Right atrium auricular region (tissue), 2 donors: ENCODE measurements around the gene BZW2. TPM values are rescaled to one million over a fixed set of nuclear protein-coding genes. Genes with fewer than 3 reads are reported as not detected.

Source experiments
- DNase-seq: peaks from one replicate; pipeline ENCODE4 v3.0.0-alpha.2; 2019; ENCODE audit warnings: low spot score
- H3K27ac ChIP-seq, 2 donors: fragments of 200-600 bp; sonication (generic); 1 replicate in 1 of 2; 2 replicates in 1 of 2; pipeline ENCODE4 v1.5.1; 2016 to 2019
- H3K27me3 ChIP-seq, 2 donors: fragments of 200-600 bp; sonication (generic); one replicate each; pipeline versions ENCODE4 v1.5.1 to v1.6.0; 2017 to 2019
- H3K36me3 ChIP-seq: fragments of 200-600 bp; sonication (generic); one replicate; pipeline ENCODE4 v1.5.1; 2016
- H3K4me1 ChIP-seq, 2 donors: fragments of 200-600 bp; sonication (generic); one replicate each; pipeline versions ENCODE4 v1.5.1 to v1.6.0; 2017 to 2019
- H3K4me3 ChIP-seq, 2 donors: fragments of 200-600 bp; sonication (generic); 1 replicate in 1 of 2; 2 replicates in 1 of 2; pipeline ENCODE4 v1.5.1; 2017 to 2019; ENCODE audit warnings: mild to moderate bottlenecking in 1 of 2, moderate library complexity in 1 of 2
- H3K9me3 ChIP-seq, 2 donors: fragments of 200-600 bp; sonication (generic); one replicate each; pipeline ENCODE4 v1.5.1; 2019
- total RNA-seq, 2 donors: library from RNA; depleted of rRNA; stranded (reverse); fragments of >200 nt; gene quantifications; one replicate each; pipeline ENCODE4 v1.1.0, GENCODE V29; 2016
- TF ChIP-seq, protein P1 (sequence below), 2 donors: fragments of 200-600 bp; sonication (generic); IDR thresholded peaks; one replicate each; pipeline ENCODE4 v1.5.1; 2019; ENCODE audit warnings: antibody characterized with exemption in 2 of 2

BZW2 gene
- total RNA-seq, 2 donors from 2014 or later = 206 to 292 TPM

DNA sequence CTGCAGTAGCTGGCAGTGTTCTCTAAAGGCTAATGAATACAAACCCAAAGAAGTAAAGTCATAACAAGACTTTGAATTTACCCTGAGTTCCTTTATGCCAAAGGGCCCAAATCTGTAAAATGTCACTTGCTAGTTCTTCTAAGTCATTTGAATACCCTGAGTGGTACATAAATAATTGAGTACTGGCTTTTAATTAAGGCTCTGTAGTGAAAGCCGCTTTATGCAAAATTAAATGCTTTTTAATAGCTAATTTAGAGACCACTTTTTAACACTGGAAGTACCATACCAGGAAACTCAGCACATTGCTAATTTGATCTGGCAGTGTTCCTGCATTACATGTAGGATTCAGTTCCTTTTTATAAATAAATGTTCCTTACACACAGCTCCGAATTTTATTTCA lies 83.6 kb downstream of the BZW2 start:
- DNase-seq = no peak
- TF ChIP-seq, protein P1, sequence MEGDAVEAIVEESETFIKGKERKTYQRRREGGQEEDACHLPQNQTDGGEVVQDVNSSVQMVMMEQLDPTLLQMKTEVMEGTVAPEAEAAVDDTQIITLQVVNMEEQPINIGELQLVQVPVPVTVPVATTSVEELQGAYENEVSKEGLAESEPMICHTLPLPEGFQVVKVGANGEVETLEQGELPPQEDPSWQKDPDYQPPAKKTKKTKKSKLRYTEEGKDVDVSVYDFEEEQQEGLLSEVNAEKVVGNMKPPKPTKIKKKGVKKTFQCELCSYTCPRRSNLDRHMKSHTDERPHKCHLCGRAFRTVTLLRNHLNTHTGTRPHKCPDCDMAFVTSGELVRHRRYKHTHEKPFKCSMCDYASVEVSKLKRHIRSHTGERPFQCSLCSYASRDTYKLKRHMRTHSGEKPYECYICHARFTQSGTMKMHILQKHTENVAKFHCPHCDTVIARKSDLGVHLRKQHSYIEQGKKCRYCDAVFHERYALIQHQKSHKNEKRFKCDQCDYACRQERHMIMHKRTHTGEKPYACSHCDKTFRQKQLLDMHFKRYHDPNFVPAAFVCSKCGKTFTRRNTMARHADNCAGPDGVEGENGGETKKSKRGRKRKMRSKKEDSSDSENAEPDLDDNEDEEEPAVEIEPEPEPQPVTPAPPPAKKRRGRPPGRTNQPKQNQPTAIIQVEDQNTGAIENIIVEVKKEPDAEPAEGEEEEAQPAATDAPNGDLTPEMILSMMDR (IDR thresholded peaks at IDR 0.05) = no peak

DNA sequence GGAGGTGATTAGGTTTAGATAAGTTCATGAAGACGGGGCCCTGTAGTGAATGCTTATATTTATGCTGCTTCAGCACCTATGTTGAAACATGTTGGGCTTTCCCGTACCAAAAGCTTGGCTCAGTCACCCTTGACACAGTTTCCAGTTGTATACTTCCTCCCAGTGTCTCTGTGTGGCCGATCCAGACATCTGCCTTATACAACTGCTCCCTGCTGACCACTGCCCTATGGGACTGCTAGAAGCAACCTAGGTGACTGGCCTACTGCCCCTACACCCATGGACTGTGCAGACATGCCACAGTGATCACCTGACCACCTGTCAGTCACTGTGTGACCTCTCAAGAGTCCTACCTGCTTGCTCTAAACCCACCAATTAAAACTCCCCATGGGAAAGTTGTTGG lies 85.0 kb downstream of the BZW2 start:
- no peak for DNase-seq
- Histone ChIP-seq H3K4me1 (no peaks in the 10 kb centered on the region), H3K27ac (no peak overlapping the region), H3K4me3 (no peak overlapping the region), H3K27me3 (no peaks in the 10 kb centered on the region), H3K36me3 (no peaks in the 10 kb centered on the region), H3K9me3 (no peaks in the 10 kb centered on the region)
- TF ChIP-seq, protein P1 (IDR thresholded peaks at IDR 0.05) = no peak

More for the DNA sequence above, 83.6 kb downstream of the BZW2 start:
- Histone ChIP-seq H3K4me1 (no peaks in the 10 kb centered on the region), H3K9me3 (no peaks in the 10 kb centered on the region), H3K27me3 (no peaks in the 10 kb centered on the region), H3K27ac (no peak overlapping the region), H3K36me3 (no peaks in the 10 kb centered on the region), H3K4me3 (no peak overlapping the region)

DNA sequence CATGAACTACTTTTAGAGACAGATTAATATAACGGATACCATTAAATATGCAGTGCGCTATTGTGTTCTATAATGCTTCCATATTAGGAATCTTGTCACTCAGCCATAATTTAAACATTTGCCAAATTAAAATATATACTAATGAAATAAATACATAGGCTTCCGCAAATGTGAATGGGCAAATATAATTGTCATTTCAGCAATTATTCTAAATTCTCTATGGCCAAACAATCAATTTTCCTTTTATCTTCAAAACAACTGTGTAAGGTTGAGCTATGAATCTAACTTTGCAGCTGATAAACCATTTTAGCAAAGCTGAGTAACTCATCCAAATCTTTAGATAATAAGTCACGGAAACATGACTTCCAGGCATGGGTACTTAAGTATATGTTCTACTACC lies 86.8 kb downstream of the BZW2 start:
- TF ChIP-seq, protein P1 (IDR thresholded peaks at IDR 0.05) = no peak
- Histone ChIP-seq H3K27me3 (no peaks in the 10 kb centered on the region), H3K4me3 (no peak overlapping the region), H3K9me3 (no peaks in the 10 kb centered on the region), H3K27ac (no peak overlapping the region), H3K36me3 (no peaks in the 10 kb centered on the region), H3K4me1 (no peaks in the 10 kb centered on the region)
- DNase-seq = no peak

DNA sequence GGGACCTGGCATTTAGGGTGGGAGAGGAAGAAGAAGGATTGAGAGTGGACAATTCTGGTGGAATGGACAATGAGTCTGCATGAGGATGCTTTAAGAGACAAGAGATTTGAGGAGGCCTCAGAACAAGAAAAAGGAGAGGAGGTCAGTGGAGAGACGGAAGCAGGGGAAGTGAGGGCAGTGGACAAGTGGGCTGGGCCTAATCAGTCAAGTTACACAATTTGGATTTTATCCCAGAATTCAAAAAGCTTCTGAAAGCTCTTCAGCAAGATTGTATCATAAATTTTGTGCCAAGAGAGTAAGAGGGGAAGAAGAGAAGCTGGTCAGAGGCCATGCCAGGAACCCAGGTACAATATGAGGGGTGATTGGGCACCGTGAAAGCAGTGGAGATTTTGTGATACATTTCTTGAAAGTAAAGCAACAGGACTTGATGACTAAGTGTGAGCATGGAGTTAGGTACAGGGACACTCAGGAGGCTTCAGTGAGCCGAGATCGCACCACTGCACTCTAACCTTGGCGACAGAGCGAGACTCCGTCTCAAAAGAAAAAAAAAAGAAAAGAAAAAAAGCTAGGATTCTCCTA lies 88.3 kb downstream of the BZW2 start:
- no peak overlapping the region for H3K27ac ChIP-seq
- DNase-seq = no peak
- no peaks in the 10 kb centered on the region for H3K9me3 ChIP-seq
- H3K27me3 ChIP-seq = no peaks in the 10 kb centered on the region
- H3K4me3 ChIP-seq = no peak overlapping the region
- no peaks in the 10 kb centered on the region for H3K4me1 ChIP-seq
- H3K36me3 ChIP-seq = no peaks in the 10 kb centered on the region
- TF ChIP-seq, protein P1 (IDR thresholded peaks at IDR 0.05) = no peak

DNA sequence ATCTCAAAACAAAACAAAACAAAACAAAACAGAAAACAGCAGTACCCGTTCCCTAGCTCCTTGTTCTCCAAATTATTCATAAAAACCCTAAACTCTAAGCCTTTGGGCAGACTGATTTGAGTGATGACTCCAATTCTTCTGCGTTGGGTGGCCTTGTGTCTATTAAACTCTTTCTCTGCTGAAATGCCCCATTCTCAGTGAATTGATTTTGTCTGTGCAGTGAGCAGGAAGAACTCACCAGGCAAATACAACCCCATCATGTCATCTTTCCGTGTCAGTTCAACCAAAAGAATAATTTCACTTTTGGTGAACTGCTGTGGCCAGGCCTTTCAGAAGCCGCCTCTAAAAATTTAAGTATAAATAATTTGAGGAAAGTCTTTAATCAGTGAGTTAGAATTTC lies 89.0 kb downstream of the BZW2 start:
- Histone ChIP-seq H3K4me3 (no peak overlapping the region), H3K4me1 (peaks cover 0 to 3% of the 10 kb centered on the region in 2 donors), H3K9me3 (no peaks in the 10 kb centered on the region), H3K27ac (no peak overlapping the region), H3K36me3 (no peaks in the 10 kb centered on the region), H3K27me3 (no peaks in the 10 kb centered on the region)
- DNase-seq = no peak
- TF ChIP-seq, protein P1 (IDR thresholded peaks at IDR 0.05) = no peak
